Osteocyte (in vitro differentiated cells): ENCODE measurements around the gene EPN2. TPM values are rescaled to one million over a fixed set of nuclear protein-coding genes. Genes with fewer than 3 reads are reported as not detected.
A peak's percentile ranks its signal among the peaks of the same experiment; 100 is the strongest.

Source experiments
- DNase-seq: peaks from one replicate; pipeline ENCODE4 v3.0.0; 2021; ENCODE audit warnings: mixed read lengths; ENCODE audit not compliant: unreplicated experiment; ENCODE audit errors: extremely low spot score
- H3K27ac Mint-ChIP-seq: one replicate; pipeline ENCODE4 v1.8.0; 2021; ENCODE audit warnings: mild to moderate bottlenecking, mixed read lengths; ENCODE audit not compliant: unreplicated experiment
- H3K27me3 Mint-ChIP-seq: one replicate; pipeline ENCODE4 v1.8.0; 2021; ENCODE audit warnings: mixed read lengths; ENCODE audit not compliant: unreplicated experiment
- H3K36me3 Mint-ChIP-seq: one replicate; pipeline ENCODE4 v1.8.0; 2021; ENCODE audit warnings: mixed read lengths; ENCODE audit not compliant: unreplicated experiment
- H3K4me1 Mint-ChIP-seq: one replicate; pipeline ENCODE4 v1.8.0; 2021; ENCODE audit warnings: mixed read lengths; ENCODE audit not compliant: unreplicated experiment
- H3K4me3 Mint-ChIP-seq: one replicate; pipeline ENCODE4 v1.8.0; 2021; ENCODE audit warnings: mild to moderate bottlenecking, moderate library complexity, mixed read lengths; ENCODE audit not compliant: unreplicated experiment
- H3K9me3 Mint-ChIP-seq: one replicate; pipeline ENCODE4 v1.8.0; 2021; ENCODE audit warnings: mixed read lengths; ENCODE audit not compliant: unreplicated experiment
- total RNA-seq: library from RNA; stranded (reverse); gene quantifications from 2 replicates; pipeline ENCODE4 v1.2.1, GENCODE V29; 2021
- TF ChIP-seq, protein P1 (sequence below): fragments of 200-600 bp; sonication (generic); IDR thresholded peaks from 2 replicates; pipeline ENCODE4 v1.5.0; 2021; ENCODE audit warnings: antibody characterized with exemption, mild to moderate bottlenecking, moderate library complexity

Gene EPN2
- total RNA-seq, 1 donor from 2014 or later, result 54.7 TPM

GRCh38 chr17:19264268-19264667 is 27.1 kb downstream of the EPN2 start:
- no peaks in the 10 kb centered on the region for H3K9me3 Mint-ChIP-seq
- peak overlapping the region; percentile 50 for H3K4me3 Mint-ChIP-seq
- peaks cover 72% of the 10 kb centered on the region for H3K4me1 Mint-ChIP-seq
- no peaks in the 10 kb centered on the region for H3K27me3 Mint-ChIP-seq
- DNase-seq, result no peak
- no peaks in the 10 kb centered on the region for H3K36me3 Mint-ChIP-seq
- TF ChIP-seq, protein P1, sequence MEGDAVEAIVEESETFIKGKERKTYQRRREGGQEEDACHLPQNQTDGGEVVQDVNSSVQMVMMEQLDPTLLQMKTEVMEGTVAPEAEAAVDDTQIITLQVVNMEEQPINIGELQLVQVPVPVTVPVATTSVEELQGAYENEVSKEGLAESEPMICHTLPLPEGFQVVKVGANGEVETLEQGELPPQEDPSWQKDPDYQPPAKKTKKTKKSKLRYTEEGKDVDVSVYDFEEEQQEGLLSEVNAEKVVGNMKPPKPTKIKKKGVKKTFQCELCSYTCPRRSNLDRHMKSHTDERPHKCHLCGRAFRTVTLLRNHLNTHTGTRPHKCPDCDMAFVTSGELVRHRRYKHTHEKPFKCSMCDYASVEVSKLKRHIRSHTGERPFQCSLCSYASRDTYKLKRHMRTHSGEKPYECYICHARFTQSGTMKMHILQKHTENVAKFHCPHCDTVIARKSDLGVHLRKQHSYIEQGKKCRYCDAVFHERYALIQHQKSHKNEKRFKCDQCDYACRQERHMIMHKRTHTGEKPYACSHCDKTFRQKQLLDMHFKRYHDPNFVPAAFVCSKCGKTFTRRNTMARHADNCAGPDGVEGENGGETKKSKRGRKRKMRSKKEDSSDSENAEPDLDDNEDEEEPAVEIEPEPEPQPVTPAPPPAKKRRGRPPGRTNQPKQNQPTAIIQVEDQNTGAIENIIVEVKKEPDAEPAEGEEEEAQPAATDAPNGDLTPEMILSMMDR, result no peak
- H3K27ac Mint-ChIP-seq, result peak overlapping the region; percentile 75

DNA sequence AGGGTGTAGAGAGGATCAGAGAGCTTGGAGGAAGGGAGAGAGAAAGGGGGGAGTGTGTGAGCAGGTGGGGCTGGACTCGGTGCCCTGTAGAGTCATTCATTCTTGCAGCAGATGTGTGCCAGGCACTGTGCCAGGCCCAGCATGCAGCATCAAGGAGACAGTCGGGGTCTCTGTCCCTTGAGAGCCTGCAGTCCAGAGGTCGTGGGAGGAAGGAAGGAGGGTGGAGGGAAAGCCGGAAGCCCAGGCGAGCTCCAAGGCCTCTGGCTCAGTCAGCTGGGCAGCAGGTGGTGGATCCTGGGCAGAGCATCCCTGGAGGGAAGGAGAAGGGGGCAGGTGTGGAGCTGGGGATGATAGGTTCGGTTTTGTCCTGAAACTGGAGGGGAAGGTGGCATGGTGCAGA is 27.5 kb downstream of the EPN2 start:
- TF ChIP-seq, protein P1, result no peak
- Mint-ChIP-seq H3K27me3 (no peaks in the 10 kb centered on the region), H3K36me3 (no peaks in the 10 kb centered on the region), H3K9me3 (no peaks in the 10 kb centered on the region), H3K4me1 (peaks cover 73% of the 10 kb centered on the region), H3K27ac (peak overlapping the region; percentile 75), H3K4me3 (peak overlapping the region; percentile 50)
- DNase-seq, result no peak

- peaks cover 66% of the 10 kb centered on the region for H3K4me1 Mint-ChIP-seq
- H3K9me3 Mint-ChIP-seq, result no peaks in the 10 kb centered on the region
- H3K36me3 Mint-ChIP-seq, result no peaks in the 10 kb centered on the region
- H3K27me3 Mint-ChIP-seq, result no peaks in the 10 kb centered on the region
- DNase-seq, result no peak
- no peak overlapping the region for H3K4me3 Mint-ChIP-seq
- peak overlapping the region; percentile 12 for H3K27ac Mint-ChIP-seq
- TF ChIP-seq, protein P1, result no peak
Measured at GRCh38 chr17:19265755-19266154, 28.6 kb downstream of the EPN2 start.

DNA sequence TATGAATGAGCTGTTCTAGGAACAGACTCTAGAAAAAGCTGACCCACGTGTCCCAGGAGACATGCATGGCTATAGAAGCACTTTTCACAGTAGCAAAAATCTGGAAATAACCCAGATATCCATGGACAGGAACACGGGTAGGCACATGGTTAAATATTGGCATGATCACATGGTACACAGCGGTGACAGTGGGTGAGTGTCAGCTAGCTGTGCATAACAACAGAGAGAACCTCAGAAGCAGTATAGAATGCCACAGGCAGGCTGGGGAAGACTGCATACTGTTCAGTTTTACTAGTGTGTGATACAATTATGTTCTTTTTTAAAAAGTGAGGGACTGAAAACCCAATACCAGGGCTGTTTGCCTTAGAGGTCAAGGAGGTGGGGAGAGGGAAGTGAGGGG is 31.4 kb downstream of the EPN2 start:
- Mint-ChIP-seq H3K36me3 (no peaks in the 10 kb centered on the region), H3K4me3 (no peak overlapping the region), H3K27ac (peak overlapping the region; percentile 39), H3K4me1 (peaks cover 67% of the 10 kb centered on the region), H3K9me3 (no peaks in the 10 kb centered on the region), H3K27me3 (no peaks in the 10 kb centered on the region)
- TF ChIP-seq, protein P1, result no peak
- DNase-seq, result no peak

DNA sequence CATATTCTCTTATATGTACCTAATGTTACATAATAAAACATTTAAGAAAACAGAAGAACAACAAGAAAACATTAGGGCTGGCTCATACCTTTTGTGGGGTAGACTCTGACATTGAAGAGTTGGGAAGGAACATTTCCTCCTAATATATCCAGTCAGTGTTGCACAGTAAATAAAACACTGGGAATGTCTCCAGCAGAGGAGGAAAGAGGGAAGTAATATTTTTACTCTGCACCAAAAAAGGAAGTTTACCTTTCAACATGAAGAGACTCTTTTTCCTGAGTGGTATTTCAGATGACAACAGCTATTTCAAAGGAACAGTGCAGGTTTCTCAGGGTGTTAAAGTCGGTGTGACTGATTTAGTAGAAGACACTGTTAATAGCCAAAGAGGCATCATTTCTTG is 31.9 kb downstream of the EPN2 start:
- no peaks in the 10 kb centered on the region for H3K27me3 Mint-ChIP-seq
- H3K36me3 Mint-ChIP-seq, result no peaks in the 10 kb centered on the region
- peaks cover 67% of the 10 kb centered on the region for H3K4me1 Mint-ChIP-seq
- TF ChIP-seq, protein P1, result no peak
- no peak for DNase-seq
- no peak overlapping the region for H3K4me3 Mint-ChIP-seq
- peak overlapping the region; percentile 39 for H3K27ac Mint-ChIP-seq
- no peaks in the 10 kb centered on the region for H3K9me3 Mint-ChIP-seq
